Hepatocyte (in vitro differentiated cells): Measurements from ENCODE around the gene VAMP8. TPM values are rescaled to one million over a fixed set of nuclear protein-coding genes. Genes with fewer than 3 reads are reported as not detected.
"Not testable (repeated sequence)": the region's sequence is repeated elsewhere in the genome, so short reads cannot be mapped to it uniquely, and the experiment has no call there.

ENCODE experiments used
- DNase-seq: peaks from one replicate; pipeline ENCODE4 v3.0.0-alpha.2; 2016; ENCODE audit warnings: low spot score
- H2AFZ ChIP-seq: fragments of 200-600 bp; sonication (generic); 2 replicates; pipeline ENCODE4 v1.6.0; 2016; ENCODE audit warnings: antibody characterized with exemption, mild to moderate bottlenecking
- H3K27ac ChIP-seq: fragments of 200-600 bp; sonication (generic); 2 replicates; pipeline ENCODE4 v1.5.1; 2016; ENCODE audit warnings: mild to moderate bottlenecking
- H3K27me3 ChIP-seq: fragments of 200-600 bp; sonication (generic); 2 replicates; pipeline ENCODE4 v1.6.1; 2016
- H3K36me3 ChIP-seq: fragments of 200-600 bp; sonication (generic); replicated peaks from 2 replicates; pipeline ENCODE4 v1.5.1; 2016; ENCODE audit warnings: low read depth; ENCODE audit not compliant: insufficient read depth
- H3K4me1 ChIP-seq: fragments of 200-600 bp; sonication (generic); 2 replicates; pipeline ENCODE4 v1.5.1; 2016; ENCODE audit warnings: mild to moderate bottlenecking, moderate library complexity; ENCODE audit not compliant: insufficient read depth
- H3K4me2 ChIP-seq: fragments of 200-600 bp; sonication (generic); 2 replicates; pipeline ENCODE4 v1.6.0; 2016
- H3K4me3 ChIP-seq: fragments of 200-600 bp; sonication (generic); 2 replicates; pipeline ENCODE4 v1.5.1; 2016; ENCODE audit warnings: mild to moderate bottlenecking
- H3K79me2 ChIP-seq: fragments of 200-600 bp; sonication (generic); 2 replicates; pipeline ENCODE4 v1.6.0; 2017; ENCODE audit warnings: mild to moderate bottlenecking
- H3K9me2 ChIP-seq: fragments of 200-600 bp; sonication (generic); replicated peaks from 2 replicates; pipeline ENCODE4 v1.6.0; 2017; ENCODE audit warnings: mild to moderate bottlenecking; ENCODE audit not compliant: insufficient read depth
- H3K9me3 ChIP-seq: fragments of 200-600 bp; sonication (generic); 2 replicates; pipeline ENCODE4 v1.5.1; 2016; ENCODE audit warnings: low read depth, mild to moderate bottlenecking
- H4K20me1 ChIP-seq: fragments of 200-600 bp; sonication (generic); 2 replicates; pipeline ENCODE4 v1.6.0; 2016; ENCODE audit warnings: mild to moderate bottlenecking; ENCODE audit not compliant: insufficient read depth, poor library complexity, severe bottlenecking
- EZH2 ChIP-seq: fragments of 200-600 bp; sonication (generic); IDR thresholded peaks from 2 replicates; pipeline ENCODE4 v1.6.1; 2016; ENCODE audit warnings: antibody characterized with exemption, mild to moderate bottlenecking, borderline replicate concordance
- EZH2phosphoT487 ChIP-seq: fragments of 200-600 bp; sonication (generic); IDR thresholded peaks from one replicate; pipeline ENCODE4 v1.6.1; 2018; ENCODE audit warnings: antibody characterized with exemption, mild to moderate bottlenecking, low read depth, moderate library complexity; ENCODE audit not compliant: unreplicated experiment, severe bottlenecking
- WGBS: methylation state at CpG from one replicate; pipeline ENCODE4 v1.1.6; 2016; ENCODE audit warnings: low lambda C conversion rate; ENCODE audit errors: missing lambda C conversion rate; 5-methylcytosine and 5-hydroxymethylcytosine counted together
- polyA plus RNA-seq: library from polyadenylated mRNA; unstranded; fragments of >200 nt; fragmentation: Nextera tagmentation; extraction: Ambion mirVana; gene quantifications from 2 replicates; pipeline ENCODE4 v1.2.1, GENCODE V29; 2016
- total RNA-seq: library from RNA; depleted of rRNA; stranded (reverse); fragments of >200 nt; gene quantifications from 2 replicates; pipeline ENCODE4 v1.2.3, GENCODE V29; 2014
- TF ChIP-seq, protein P1 (sequence below): fragments of 200-600 bp; sonication (generic); IDR thresholded peaks from 2 replicates; pipeline ENCODE4 v1.5.1; 2016; ENCODE audit warnings: antibody characterized with exemption, mild to moderate bottlenecking; ENCODE audit not compliant: poor library complexity

Gene VAMP8
- total and polyA plus RNA-seq, 2 experiments from 2014 or later: 50.7 to 213 TPM

DNA sequence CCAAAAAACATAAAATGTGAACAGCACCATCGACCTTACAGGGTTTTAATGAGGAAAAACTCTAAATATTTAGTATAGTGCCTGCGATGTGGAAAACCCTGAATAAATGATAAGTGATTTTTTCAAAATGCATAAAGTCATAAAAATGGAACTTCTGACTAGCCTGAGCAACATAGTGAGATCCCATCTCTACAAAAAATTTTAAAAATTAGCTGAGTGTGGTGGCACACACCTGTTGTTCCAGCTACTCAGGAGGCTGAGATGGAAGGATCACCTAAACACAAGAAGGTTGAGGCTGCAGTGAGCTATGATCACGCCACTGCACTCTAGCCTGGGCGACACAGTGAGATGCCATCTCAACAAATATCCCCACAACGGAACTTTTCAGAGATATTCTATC is 20.3 kb upstream of the VAMP8 start:
- no peak overlapping the region for H2AFZ ChIP-seq
- 99% methylated on average over 5 of the region's 5 CpGs for WGBS
- DNase-seq: no peak
- no peak overlapping the region for H3K27ac ChIP-seq
- no peaks in the 10 kb centered on the region for H4K20me1 ChIP-seq
- no peaks in the 10 kb centered on the region for H3K36me3 ChIP-seq
- peaks cover 15% of the 10 kb centered on the region for H3K4me1 ChIP-seq
- no peak overlapping the region for H3K4me3 ChIP-seq
- no peak for TF ChIP-seq EZH2
- TF ChIP-seq EZH2phosphoT487: no peak
- TF ChIP-seq, protein P1, sequence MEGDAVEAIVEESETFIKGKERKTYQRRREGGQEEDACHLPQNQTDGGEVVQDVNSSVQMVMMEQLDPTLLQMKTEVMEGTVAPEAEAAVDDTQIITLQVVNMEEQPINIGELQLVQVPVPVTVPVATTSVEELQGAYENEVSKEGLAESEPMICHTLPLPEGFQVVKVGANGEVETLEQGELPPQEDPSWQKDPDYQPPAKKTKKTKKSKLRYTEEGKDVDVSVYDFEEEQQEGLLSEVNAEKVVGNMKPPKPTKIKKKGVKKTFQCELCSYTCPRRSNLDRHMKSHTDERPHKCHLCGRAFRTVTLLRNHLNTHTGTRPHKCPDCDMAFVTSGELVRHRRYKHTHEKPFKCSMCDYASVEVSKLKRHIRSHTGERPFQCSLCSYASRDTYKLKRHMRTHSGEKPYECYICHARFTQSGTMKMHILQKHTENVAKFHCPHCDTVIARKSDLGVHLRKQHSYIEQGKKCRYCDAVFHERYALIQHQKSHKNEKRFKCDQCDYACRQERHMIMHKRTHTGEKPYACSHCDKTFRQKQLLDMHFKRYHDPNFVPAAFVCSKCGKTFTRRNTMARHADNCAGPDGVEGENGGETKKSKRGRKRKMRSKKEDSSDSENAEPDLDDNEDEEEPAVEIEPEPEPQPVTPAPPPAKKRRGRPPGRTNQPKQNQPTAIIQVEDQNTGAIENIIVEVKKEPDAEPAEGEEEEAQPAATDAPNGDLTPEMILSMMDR: no peak
- peaks cover 48% of the 10 kb centered on the region for H3K79me2 ChIP-seq
- H3K27me3 ChIP-seq: no peaks in the 10 kb centered on the region
- H3K4me2 ChIP-seq: no peak overlapping the region
- no peaks in the 10 kb centered on the region for H3K9me2 ChIP-seq
- no peaks in the 10 kb centered on the region for H3K9me3 ChIP-seq

DNA sequence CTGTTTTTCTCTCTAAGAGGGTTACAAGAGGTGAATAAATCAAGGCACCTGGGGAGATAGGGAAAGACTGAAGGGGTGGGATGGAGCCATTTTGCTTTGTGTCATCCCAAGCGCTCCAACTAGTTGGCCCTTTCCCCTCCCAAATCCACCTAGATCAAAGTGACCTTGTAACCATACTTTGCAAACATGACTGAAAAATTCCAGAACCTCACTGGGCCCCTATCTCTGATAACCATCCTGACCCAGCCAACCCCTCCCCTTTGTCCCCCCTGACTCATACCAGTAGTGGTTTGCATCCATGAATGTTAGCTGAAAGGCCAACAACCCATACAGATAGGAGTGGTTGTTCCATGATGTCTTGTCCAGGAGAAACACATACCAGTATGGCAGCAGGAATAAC is 19.2 kb upstream of the VAMP8 start:
- Histone ChIP-seq H3K4me3 (no peak overlapping the region), H3K9me2 (no peaks in the 10 kb centered on the region), H3K27ac (no peak overlapping the region), H3K4me1 (peaks cover 15% of the 10 kb centered on the region), H4K20me1 (no peaks in the 10 kb centered on the region), H3K4me2 (no peak overlapping the region), H3K36me3 (no peaks in the 10 kb centered on the region), H2AFZ (no peak overlapping the region), H3K9me3 (no peaks in the 10 kb centered on the region), H3K27me3 (no peaks in the 10 kb centered on the region), H3K79me2 (peaks cover 48% of the 10 kb centered on the region)
- TF ChIP-seq, protein P1: no peak
- no peak for TF ChIP-seq EZH2phosphoT487
- no peak for TF ChIP-seq EZH2
- DNase-seq: no peak
- WGBS: 95% methylated on average over 1 of the region's 1 CpG

DNA sequence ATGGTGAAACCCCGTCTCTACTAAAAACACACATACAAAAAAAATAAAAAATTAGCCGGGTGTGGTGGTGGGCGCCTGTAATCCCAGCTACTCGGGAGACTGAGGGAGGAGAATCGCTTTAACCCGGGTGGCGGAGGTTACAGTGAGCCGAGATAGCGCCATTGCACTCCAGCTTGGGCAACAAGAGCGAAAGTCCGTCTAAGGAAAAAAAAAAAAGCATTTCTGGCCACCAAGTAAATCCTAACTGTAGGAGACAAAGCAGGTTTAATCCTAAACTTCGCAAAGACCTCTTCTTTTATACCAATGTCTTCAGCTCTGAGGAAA is 17.0 kb upstream of the VAMP8 start:
- Histone ChIP-seq H3K27ac (peak overlapping the region; percentile 63), H3K4me2 (peak overlapping the region; percentile 93), H3K4me3 (peak overlapping the region; percentile 53), H3K4me1 (peaks cover 15% of the 10 kb centered on the region), H3K79me2 (peaks cover 48% of the 10 kb centered on the region), H2AFZ (peak overlapping the region; percentile 32)
- WGBS: 74% methylated on average over 12 of the region's 12 CpGs
- not testable (repeated sequence) for H4K20me1 ChIP-seq, H3K36me3 ChIP-seq, H3K9me2 ChIP-seq, H3K9me3 ChIP-seq, H3K27me3 ChIP-seq, DNase-seq

DNA sequence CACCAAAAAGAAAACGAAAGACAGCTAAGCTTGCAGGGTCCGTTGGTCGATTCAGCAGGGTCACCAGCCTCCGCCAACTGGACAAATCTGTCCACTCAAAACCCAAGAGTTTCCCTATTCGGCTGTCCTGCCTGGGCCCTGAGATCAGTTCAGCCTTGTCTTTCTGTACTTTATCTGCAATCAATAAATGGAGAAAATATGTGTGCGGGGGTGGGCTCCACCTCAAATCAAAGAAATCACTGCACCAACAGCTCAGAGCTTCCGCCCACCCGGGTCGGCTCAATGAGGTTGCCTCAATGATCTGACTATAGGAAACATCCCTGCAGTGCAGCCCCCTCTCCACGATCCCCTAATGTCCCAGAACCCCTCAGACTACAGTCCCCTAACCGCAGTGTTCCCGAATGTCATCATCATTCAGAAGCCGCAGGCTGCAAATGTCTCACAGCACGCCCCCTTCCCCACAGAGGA is 16.5 kb upstream of the VAMP8 start:
- no peak for DNase-seq
- Histone ChIP-seq H3K4me1 (peaks cover 15% of the 10 kb centered on the region), H3K4me2 (peak overlapping the region; percentile 93), H3K36me3 (no peaks in the 10 kb centered on the region), H3K27ac (peak overlapping the region; percentile 63), H2AFZ (peak overlapping the region; percentile 32), H4K20me1 (no peaks in the 10 kb centered on the region), H3K79me2 (peaks cover 48% of the 10 kb centered on the region), H3K9me2 (no peaks in the 10 kb centered on the region), H3K4me3 (peak overlapping the region; percentile 53), H3K9me3 (no peaks in the 10 kb centered on the region), H3K27me3 (no peaks in the 10 kb centered on the region)
- no peak for TF ChIP-seq EZH2
- TF ChIP-seq, protein P1: no peak
- no peak for TF ChIP-seq EZH2phosphoT487
- WGBS: 8% methylated on average over 11 of the region's 14 CpGs
